ENCODE measurements around the gene RS1. TPM values are rescaled to one million over a fixed set of nuclear protein-coding genes. Genes with fewer than 3 reads are reported as not detected.

The RS1 gene
- total RNA-seq, 1 experiment from 2014 or later = not detected

DNA sequence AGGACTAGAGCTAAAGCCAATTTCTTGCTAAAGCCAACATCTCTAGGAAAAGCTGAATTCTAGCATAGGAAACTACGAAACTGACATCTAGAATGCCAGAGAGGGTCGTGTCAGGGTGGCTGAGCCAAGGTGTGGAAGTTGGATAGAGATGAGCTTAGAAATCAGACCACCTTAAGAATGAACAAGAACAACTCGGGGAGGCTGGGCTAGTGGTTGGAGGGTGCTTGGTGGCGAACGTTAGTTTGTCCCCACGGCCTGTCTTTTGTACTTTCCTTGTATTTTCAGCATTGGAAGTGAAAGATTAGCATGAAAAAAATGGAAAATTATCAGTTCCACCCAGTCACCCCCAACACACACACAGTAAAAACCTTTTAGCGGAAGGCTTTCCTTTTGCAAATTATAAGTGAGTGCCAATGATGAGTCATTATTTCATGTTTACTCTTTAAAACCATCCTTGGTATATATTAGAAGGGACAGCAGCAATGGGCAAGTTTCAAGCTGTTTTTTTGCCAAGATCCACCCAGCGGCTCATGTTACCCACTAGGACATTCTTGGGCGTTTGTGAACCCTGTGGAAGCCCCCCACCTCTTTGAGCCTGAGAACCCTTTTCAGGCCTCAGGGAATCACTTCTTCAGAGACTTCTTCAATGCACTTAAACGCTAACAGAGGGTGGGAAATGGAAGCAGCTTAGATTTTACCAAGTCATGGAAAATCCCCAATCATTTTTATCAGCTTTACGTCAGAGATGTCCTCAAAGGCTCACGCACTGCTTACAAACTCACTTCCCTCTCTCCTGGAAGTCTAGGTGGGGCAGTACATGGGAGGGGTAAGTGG is 30.7 kb upstream of the RS1 start:
- peak overlapping the region; percentile 86 for H2AFZ ChIP-seq (ENCODE audit: low read length)
- no TSS peak for BruUV-seq (replicated peaks)
- intact Hi-C loops (cut with micrococcal nuclease) = loop anchor here (5.0 to 10.0 kb wide), 2 partner anchors 185 to 278 kb away; partner anchors contain the start of gene CDKL5
- TF ChIP-seq, protein P1, sequence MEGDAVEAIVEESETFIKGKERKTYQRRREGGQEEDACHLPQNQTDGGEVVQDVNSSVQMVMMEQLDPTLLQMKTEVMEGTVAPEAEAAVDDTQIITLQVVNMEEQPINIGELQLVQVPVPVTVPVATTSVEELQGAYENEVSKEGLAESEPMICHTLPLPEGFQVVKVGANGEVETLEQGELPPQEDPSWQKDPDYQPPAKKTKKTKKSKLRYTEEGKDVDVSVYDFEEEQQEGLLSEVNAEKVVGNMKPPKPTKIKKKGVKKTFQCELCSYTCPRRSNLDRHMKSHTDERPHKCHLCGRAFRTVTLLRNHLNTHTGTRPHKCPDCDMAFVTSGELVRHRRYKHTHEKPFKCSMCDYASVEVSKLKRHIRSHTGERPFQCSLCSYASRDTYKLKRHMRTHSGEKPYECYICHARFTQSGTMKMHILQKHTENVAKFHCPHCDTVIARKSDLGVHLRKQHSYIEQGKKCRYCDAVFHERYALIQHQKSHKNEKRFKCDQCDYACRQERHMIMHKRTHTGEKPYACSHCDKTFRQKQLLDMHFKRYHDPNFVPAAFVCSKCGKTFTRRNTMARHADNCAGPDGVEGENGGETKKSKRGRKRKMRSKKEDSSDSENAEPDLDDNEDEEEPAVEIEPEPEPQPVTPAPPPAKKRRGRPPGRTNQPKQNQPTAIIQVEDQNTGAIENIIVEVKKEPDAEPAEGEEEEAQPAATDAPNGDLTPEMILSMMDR (conservative IDR thresholded peaks at IDR 0.05; ENCODE audit: low read depth, low read length) = no peak
- TF ChIP-seq EZH2phosphoT487 (IDR thresholded peaks at IDR 0.05; ENCODE audit: borderline replicate concordance, low read length) (no peak), EZH2 (IDR thresholded peaks at IDR 0.05; ENCODE audit: low read length, unreplicated experiment) (no peak)
- H3F3A ChIP-seq (ENCODE audit: low read length, unreplicated experiment) = no peaks in the 10 kb centered on the region
- H3K4me2 ChIP-seq (ENCODE audit: low read length) = peak overlapping the region; percentile 89
- H3K4me3 ChIP-seq (ENCODE audit: low read length) = peak overlapping the region; percentile 60
- no peaks in the 10 kb centered on the region for H3K9me3 ChIP-seq (ENCODE audit: low read length)
- peaks cover 21% of the 10 kb centered on the region for H3K4me1 ChIP-seq (ENCODE audit: insufficient read depth, low read length)
- ChIA-PET CTCF (interaction anchor here (0.6 to 0.7 kb wide), 3 partner anchors 26 to 626 kb away, joined by 3 to 4 read pairs (median 3); no protein-coding TSS in a partner anchor), POLR2A (ENCODE audit: unreplicated experiment) (interaction anchor here (0.7 kb wide), 1 partner anchor 293 kb away, joined by 6 read pairs; no protein-coding TSS in a partner anchor)
- H3K27me3 ChIP-seq (ENCODE audit: low read length) = no peaks in the 10 kb centered on the region
- ATAC-seq (peak; percentile 80), DNase-seq (peak; percentile 80)
- peak overlapping the region; percentile 99 for H3K27ac ChIP-seq (ENCODE audit: low read length)
- H3K79me2 ChIP-seq (ENCODE audit: low read length) = no peaks in the 10 kb centered on the region
- no peaks in the 10 kb centered on the region for H4K20me1 ChIP-seq (ENCODE audit: low read length)
- peak overlapping the region; percentile 88 for H3K9ac ChIP-seq (ENCODE audit: low read length)
- no peaks in the 10 kb centered on the region for H3K9me2 ChIP-seq (replicated peaks; ENCODE audit: low read length)
- no peaks in the 10 kb centered on the region for H3K36me3 ChIP-seq (ENCODE audit: low read depth, low read length)

DNA sequence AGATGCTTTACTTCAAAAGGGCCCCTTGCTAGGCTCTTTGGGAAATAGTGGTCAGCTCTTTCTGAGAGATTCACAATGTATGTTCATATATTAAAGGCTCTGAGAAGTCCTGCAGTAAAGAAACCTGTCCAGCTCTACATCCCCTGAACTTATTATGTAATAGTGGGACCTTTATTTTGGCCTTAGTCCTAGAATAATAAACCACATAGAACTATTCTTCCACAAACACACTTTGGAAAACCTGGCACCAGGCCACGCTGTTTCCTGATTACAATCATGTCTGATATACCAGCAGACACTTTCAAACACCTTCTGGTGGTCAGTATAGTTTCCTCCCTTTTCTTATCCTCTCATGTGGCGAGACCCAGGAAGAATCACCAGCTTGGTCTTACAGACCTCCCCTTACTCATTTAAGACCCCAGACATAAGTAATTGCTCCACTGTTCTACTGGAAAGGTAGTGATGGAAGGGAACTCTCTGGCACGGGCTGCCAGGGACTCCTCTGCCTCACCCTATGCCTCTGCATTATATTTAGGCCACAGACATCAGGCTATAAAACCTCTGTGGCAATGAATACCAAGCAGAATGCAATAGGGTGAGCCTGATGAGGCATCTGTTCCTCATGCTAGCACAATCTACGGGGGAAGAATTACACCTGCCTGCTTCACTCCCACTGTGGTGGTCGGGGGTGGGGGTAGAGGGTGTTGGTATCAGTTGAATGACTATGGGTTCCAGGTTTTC is 29.9 kb upstream of the RS1 start:
- peak overlapping the region; percentile 26; the same call in 1 of the 2 replicates for H2AFZ ChIP-seq (ENCODE audit: low read length)
- H3K79me2 ChIP-seq (ENCODE audit: low read length) = no peaks in the 10 kb centered on the region
- ChIA-PET POLR2A (ENCODE audit: unreplicated experiment) (no interaction called here), CTCF (interaction anchor here (0.6 kb wide), 1 partner anchor 51 kb away, joined by 4 read pairs; no protein-coding TSS in a partner anchor)
- H3K36me3 ChIP-seq (ENCODE audit: low read depth, low read length) = no peaks in the 10 kb centered on the region
- peak overlapping the region; percentile 60; the same call in 1 of the 2 replicates for H3K4me3 ChIP-seq (ENCODE audit: low read length)
- DNase-seq = peak; percentile 72
- H3K4me1 ChIP-seq (ENCODE audit: insufficient read depth, low read length) = peaks cover 21% of the 10 kb centered on the region
- TF ChIP-seq, protein P1 (conservative IDR thresholded peaks at IDR 0.05; ENCODE audit: low read depth, low read length) = no peak
- no peaks in the 10 kb centered on the region for H3K27me3 ChIP-seq (ENCODE audit: low read length)
- ATAC-seq = peak; percentile 65
- no peaks in the 10 kb centered on the region for H3K9me2 ChIP-seq (replicated peaks; ENCODE audit: low read length)
- intact Hi-C loops (cut with micrococcal nuclease) = loop anchor here (5.0 to 10.0 kb wide), 2 partner anchors 186 to 277 kb away; partner anchors contain the start of gene CDKL5
- BruUV-seq (replicated peaks) = no TSS peak
- H3K9me3 ChIP-seq (ENCODE audit: low read length) = no peaks in the 10 kb centered on the region
- peak overlapping the region; percentile 88 for H3K9ac ChIP-seq (ENCODE audit: low read length)
- peak overlapping the region; percentile 99 for H3K27ac ChIP-seq (ENCODE audit: low read length)
- H4K20me1 ChIP-seq (ENCODE audit: low read length) = no peaks in the 10 kb centered on the region
- no peaks in the 10 kb centered on the region for H3F3A ChIP-seq (ENCODE audit: low read length, unreplicated experiment)
- H3K4me2 ChIP-seq (ENCODE audit: low read length) = peak overlapping the region; percentile 89

Data from PC-3 (cell line).